Measurements from ENCODE around the gene DCDC2B.
"Not testable (repeated sequence)": the region's sequence is repeated elsewhere in the genome, so short reads cannot be mapped to it uniquely, and the experiment has no call there.

Gene DCDC2B

DNA sequence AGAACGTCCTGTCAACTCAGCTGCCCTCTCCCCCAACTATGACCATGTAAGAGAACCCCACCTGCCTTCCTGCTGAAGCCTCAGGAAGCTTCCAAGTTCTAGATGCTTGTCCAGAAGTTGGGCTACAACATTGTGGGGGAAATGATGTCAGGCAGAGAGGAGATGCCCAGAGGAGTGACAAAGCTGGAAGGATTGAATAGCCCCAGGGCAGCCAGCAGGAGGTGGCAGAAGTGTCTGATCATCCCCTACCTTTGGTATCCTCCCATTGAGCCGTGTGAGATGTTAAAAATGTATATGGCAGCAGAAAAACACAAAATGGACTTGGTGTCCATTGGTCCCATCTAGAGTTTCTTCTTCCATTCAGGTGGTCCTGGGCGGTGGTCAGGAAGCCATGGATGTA is 19.9 kb downstream of the DCDC2B start:
- no peak for DNase-seq

DNA sequence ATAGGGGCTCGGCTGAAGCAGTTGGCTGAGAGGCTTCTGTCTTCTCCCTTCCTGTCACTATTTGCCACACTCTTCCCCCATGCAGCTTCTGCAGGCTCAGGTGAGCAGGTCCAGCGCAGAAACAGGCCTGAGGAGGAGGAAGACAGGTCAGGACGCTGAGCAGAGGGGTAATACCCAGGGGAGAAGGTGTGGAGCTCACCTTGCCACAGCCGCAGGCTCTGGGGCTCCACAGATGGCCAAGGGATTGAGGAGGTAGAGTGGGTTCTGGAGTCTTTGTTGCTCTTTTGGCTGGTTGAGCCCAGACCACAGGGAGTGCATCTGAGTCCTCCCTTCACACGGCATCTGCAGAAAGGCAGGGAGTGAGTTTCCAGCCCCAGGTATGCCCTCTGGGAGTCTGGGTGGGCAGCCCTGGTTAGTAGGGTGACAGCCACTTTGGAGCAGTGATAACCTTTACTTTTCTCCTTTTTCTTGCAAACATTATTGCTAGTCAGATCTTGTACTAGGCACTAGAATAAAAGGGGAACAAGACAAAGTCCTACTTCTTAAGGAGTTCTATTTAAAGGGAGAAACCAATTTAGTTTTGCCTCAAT is 23.0 kb downstream of the DCDC2B start:
- DNase-seq: no peak

DNA sequence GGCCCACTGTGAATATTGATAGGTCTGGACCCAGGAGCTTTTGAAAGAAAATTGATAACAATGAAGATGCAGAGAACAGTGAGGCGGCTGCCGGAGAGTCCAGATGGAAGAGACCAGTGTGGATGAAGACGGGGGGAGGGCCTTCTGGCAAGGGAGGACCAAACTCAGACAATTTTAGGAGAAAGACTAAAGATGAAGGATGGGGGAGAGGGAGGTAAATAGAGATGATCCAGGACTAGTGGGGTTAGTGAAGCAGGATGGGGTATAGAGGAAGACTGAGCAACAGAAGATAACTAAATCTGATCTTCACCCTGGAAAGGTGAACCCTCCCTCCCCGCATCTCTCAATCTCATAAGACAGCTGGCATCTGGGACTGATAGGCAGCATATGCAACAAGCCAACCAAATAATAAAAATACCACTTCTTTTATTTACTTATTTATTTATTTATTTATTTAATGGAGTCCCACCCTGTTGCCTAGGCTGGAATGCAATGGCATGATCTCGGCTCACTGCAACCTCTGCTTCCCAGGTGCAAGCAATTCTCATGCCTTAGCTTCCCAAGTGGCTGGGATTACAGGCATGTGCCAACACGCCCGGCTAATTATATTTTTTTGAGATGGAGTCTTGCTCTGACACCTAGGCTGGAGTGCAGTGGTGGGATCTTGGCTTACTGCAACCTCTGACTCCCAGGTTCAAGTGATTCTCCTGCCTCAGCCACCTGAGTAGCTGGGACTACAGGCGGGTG is 23.8 kb downstream of the DCDC2B start:
- DNase-seq: no peak

DNA sequence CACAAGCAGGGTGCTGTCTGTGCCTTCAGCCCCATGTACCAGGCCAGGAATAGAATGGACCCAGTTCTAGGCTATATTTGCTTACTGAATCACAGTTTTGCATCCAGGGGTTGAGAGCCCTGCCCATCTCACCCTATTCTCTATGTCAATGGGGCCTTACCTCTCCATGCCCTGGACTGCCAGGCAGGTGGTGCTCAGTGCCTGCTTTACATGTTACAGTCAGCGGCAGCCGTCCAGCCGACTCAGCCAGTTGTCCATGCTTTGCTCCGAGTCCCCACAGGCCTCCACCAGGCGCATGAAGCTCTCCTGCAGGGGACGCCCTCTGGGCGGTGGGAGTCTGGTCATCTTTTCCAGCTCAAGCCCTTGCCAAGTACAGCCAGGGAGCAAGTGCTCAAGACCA is 25.9 kb downstream of the DCDC2B start:
- DNase-seq: no peak

DNA sequence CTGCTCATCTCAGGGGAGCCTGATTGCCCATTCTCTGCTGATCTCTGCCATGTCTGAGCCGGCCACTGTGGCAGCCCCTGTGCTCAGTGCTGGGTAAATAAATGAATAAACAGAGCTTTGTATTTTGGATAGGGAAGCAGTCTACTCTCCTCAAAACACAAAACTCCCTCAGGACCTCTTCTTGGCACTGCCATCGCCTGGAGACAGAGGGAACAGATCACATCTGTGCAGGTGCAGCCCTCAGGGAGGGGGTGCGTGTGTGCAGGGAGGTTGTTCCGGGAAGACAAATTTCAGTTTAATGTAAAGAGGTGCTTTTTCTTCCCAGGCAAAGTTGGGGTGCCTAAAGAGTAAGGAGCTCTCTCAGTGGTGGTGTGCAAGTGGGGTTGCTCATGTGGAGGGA is 30.4 kb downstream of the DCDC2B start:
- DNase-seq: no peak

DNA sequence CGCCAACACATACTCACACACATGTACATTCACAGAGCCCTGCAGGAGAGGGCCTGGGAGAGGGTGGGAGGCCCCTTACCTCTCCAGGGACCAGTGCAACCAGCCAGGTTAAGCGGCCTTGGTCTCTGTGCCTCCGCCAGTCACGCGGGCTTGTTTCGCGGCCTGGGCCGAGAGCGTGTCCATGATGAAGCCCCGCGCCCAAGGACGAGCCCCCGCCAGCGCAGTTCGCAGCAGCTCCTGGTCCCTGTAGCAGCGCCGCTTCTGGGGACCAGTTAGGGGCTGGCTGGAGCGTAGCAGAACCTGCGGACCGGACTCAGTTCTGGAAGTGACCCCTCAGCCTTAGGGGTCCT is 30.9 kb downstream of the DCDC2B start:
- no peak for DNase-seq

DNA sequence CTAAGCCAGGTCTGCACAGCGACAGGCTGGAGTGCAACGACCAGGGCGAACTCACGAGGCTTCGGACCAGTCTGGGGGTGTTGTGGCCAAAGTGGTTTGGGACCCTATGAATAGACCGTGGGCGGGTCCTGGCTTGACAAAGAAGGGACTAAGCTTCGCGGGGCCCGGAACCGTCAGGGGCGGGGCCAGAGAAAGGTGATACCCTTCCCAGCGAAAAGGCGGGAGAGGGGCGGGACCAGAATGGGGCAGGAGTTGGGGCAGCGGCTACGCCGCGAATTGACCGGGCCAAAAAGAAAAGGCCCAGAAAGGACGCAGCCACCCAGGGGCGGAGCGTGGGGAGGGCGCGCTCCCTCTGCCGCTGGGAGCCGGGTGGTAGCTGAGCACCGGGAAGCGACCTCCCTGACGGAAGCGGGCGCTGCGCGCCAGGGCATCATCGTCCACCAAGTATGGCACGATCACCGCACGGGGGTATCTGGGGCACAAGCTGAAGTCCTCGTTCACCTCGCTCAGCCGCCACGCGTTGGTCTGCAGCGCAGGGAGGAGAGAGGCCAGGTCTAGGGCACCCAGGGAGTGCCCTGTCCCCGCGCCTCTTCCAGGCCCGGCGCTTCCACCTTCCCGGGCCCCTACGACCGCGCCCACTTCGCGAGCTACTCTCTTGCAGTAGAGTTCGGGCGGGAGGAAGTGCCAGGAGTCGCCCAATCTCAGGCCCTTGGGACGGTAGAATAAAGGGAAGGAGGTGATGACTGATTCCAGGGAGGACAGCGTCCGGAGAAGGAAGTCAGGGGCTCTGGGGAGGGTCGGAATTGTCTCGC is 31.5 kb downstream of the DCDC2B start:
- peak; percentile 26 for DNase-seq

DNA sequence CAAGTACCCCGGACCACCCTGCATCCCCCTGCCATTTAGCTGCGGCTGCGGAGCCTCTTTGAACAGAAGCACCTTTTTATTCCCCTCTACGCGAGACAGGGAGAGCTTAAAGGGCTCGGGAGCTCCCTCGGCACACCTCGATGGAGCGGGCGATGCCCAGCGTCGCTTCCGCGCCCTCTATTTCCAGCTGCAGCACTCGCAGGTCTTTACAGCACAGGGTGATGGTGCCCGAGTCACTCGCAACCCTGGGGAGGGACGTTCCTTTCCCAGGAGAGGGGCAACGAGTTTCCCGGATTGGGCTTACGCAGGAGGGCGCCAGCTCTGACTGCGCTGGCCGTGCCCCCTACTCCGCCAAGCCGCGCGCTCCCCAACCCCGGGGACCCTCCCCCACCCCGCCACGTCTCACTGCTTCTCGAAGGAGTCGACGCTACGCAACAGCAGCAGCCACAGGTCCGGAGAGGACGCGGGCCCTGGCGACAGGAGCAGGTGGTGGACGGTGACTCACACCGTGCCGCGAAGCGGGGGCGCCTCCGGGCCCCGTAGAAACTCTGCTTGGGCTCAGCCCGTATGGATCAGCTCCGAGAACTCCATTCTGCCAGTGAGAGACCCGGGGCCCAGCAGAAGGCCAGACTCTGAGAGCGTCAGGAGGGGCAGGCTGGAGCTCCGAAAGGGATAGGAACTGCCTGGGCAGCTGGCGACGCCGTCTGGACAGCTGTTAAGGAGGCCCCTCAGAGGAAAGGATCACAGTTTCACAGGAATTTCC is 32.3 kb downstream of the DCDC2B start:
- DNase-seq: no peak

DNA sequence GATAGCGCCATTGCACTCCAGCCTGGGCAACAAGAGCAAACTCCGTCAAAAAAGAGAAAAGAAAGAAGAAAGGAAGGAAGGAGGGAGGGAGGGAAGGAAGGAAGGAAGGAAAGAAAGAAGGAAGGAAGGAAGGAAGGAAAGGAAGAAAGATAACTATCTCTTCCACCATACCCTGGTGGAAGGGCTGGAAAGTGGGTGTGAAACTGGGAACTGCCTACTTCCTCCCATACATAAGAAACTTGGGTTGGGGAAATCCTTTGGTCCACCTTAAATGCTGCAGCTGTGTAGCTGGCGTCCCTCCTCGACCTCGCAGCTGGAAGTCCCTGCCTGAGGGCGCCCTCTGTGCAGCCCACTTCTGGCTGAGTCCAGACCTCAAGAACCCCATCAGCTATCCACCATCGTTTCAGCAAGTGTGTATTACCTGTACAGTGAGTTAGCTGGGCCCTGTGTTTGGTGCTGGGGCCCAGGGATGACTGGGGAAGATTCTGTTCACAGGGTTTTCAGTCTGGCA is 33.5 kb downstream of the DCDC2B start:
- no peak for DNase-seq

DNA sequence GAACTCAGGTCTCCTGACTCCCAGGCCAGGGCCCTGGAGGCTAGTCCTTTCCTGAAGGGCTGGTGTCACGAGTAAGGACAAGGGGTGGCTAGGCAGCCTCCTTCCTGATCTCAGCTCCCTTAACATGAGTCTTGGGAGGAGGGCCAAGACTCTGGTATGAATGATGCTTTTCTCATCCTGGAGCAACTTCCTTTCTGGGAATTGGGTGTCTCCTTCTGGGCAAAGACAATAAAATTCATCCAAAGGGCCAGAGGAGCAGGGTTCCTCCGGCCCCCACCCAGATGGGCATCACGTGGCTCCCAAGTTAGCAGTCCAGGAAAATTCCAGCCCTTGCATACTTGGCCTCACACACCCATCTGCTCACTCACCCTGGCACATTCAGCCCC is 38.0 kb downstream of the DCDC2B start, which contains the start of gene FAM167B:
Gene FAM167B (plus strand): TSS at position 335 of the 386 bp plus-strand sequence. CDS start 200 bp downstream, outside the sequence.
- DNase-seq: no peak

DNA sequence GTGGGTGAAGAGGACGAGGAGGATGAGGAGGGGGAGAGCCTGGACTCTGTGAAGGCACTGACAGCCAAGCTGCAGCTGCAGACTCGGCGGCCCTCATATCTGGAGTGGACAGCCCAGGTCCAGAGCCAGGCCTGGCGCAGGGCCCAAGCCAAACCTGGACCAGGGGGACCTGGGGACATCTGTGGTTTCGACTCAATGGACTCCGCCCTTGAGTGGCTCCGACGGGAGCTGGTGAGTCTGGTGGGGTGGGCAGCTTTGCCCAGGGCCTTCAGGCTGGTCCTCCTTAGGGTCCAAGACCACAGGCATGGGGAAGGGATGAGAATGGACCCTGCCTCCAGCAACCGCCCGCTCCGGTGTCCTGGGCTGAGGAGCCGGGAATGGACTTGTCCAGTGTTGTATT is 38.6 kb downstream of the DCDC2B start:
- no peak for DNase-seq

DNA sequence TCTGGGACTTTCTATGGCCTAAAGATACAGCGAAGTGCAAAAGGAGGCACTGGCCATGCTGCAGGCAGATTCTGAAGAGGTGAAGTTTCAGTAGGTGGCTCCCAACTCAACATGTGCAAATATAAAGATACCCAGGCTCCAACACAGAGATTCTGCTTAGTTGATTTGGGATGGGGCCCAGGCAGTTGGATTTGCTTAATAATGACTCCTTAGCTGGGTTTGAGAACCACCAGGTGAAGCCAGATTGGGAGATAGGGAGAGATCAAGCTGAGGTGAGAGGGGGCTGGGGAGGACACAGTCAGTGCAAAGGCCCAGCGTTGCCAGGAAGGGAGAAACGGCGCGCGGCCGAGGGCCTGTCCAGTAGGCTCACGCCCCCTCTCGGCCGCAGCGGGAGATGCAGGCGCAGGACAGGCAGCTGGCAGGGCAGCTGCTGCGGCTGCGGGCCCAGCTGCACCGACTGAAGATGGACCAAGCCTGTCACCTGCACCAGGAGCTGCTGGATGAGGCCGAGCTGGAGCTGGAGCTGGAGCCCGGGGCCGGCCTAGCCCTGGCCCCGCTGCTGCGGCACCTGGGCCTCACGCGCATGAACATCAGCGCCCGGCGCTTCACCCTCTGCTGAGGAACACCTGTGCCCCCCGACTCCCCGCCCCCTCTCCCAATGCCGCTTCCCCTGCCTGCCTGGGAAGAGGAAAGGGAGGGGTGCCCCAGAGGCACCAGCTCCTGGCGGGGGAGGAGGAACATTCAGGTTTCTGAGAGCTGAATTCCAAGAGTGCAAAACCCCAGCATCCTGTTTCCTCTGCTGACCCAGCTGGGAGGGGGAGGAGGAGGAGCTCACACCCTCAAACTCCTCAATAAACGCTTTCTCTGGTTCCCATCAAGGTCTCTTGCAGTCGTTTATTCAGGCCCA is 39.3 kb downstream of the DCDC2B start:
- DNase-seq: peak; percentile 21

DNA sequence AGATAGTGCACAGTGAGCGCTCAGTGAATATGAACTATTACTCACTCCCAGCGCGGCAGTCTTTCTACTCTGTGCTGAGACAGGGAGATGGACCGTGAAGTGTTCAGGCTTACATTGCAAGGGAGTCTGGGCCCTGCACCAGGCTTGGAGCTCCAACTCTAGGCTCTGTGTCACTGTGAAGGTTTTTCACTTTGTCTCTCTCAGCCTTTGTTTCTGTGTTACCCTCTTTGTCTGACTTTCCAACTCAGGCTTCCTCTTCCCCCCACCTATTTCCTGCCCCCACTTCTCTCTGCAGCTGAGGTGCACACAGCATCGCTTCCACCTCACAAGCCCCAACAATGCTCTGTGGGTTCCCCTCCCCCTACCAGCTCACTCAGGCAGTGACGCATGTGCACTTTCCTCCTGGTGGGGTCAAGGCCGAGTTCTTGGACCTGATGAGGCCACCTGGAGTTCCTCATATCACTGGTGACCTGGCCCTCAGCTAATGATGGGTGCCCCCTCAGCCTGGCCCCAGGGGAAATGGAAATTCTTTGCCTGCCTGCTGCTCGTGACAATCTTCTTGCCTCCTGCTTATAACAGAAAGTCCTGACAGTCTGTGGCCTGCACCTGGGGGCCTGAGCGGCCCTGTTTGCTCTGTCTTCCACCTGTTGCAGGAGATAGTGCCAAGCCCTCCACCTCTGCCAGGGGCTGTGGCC is 41.1 kb downstream of the DCDC2B start:
- DNase-seq: no peak

DNA sequence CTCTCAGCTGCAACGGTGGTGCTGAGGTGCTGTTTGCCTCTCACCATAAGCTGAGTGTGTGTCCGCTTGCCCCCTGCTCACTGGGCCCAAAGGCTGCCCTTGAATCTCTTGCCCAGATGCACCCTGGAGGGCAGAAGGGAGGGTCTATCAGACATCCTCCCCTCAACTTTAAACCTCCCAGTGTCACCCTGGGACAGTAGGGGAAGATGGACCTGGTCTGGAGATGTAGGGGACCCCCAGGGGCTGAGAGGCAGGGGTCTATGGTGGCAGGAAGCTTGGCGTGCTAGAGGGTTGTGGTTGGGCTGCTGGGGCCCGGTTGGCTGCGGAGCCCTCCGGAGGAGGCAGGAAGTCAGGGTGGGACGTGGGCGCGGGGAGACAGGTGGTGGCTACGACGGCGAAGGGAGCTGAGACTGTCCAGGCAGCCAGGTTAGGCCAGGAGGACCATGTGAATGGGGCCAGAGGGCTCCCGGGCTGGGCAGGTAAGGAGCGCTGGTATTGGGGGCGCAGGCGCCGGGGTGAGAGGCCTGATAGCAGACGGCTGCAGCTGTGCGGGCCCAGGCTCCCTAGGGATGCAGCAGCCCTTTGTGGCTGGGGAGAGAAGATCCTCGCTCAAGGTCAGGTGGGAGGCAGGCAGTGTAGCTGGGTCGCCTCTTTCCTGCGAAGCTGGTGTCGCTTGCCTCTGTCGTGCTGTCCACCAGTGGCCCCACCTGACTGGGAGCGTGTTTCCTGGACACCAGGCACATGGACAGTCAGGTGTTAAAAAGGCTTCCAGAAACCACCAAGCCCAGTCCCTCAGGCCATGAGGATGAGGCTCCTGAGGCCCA is 42.2 kb downstream of the DCDC2B start, which contains the start of gene LCK:
Gene LCK (plus strand): TSS at position 373 of the 824 bp plus-strand sequence. CDS start 23,065 bp downstream, outside the sequence.
- no peak for DNase-seq

DNA sequence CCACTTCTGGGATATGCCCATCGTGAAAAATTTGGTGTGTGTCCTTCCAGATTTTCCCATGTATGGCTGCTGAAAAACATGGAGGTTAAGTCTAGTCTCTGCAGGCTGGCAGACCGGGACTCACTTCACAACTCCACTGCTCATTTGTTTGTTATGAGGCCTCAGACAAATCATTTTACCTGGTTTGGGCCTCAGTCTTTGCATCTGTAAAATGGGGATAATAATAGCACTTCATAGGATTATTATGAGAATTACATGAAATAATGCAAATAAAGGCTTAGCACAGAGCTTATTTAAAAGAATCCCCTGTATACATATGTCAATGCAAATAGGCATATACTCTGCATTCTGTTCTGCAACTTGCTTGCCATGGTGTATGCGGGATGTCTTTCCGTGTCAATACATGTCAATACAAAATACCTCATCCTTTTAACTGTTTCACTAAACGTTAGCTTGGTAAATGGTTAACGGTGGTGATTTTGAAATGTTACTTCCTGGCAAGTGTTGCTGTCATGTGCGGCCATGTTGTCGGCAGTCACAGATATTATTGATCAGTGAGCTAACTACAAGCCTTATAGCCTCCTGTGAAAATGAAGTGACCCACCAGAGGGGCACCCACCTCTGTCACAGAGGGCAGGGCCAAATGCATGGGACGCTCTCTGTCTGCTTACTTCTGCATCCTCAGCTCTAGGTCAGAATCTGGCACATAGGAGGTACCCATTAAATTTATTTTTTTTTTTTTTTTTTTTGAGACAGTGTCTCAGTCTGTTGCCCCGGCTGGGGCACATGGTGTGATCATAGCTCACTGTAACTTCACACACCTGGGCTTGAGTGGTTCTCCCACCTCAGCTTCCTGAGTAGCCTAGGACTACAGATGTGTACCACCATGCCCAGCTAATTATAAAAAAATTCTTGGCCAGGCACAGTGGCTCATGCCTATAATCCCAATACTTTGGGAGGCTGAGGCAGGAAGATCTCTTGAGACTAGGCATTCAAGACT is 46.5 kb downstream of the DCDC2B start:
- DNase-seq: no peak

DNA sequence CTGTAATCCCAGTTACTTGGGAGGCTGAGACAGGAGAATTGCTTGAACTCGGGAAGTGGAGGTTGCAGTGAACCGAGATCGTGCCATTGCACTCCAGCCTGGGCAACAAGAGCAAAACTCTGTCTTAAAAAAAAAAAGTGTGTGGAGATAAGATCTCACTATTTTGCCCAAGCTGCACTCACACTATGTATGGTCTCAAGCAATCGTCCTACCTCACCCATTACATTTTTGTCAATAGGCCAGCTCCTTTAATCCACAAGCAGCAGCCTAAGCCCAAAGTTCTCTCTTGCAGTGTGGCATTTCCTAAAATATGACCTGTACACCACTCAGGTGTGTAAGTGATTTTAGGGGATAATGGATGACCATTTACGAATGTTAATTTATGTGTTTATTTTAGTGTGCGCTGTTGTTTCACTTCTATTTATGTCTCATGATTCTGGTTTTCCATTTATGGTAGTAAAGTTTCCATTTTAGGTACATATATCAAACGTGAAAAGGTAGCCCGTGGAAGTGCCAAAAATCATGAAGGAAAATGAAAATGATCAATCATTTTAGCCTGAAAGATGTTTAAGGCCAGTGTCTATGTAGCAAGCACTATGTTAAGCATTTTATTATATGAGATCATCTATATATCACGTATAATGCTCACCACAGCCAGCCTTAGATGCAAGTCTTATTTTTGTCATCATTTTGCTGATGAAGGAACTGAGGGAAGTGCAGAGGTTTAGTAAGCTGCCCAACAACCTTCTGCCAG is 47.8 kb downstream of the DCDC2B start:
- DNase-seq: no peak

DNA sequence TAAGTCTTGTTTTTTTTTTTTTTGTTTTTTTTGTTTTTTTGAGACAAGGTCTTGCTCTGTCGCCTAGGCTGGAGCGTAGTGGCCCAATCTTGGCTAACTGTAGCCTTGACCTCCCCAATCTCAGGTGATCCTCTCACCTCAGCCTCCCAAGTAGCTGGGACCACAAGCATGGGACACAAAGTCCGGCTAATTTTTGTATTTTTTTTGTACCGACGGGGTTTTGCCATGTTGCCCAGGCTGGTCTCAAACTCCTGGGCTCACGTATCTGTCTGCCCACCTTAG is 48.3 kb downstream of the DCDC2B start:
- no peak for DNase-seq

DNA sequence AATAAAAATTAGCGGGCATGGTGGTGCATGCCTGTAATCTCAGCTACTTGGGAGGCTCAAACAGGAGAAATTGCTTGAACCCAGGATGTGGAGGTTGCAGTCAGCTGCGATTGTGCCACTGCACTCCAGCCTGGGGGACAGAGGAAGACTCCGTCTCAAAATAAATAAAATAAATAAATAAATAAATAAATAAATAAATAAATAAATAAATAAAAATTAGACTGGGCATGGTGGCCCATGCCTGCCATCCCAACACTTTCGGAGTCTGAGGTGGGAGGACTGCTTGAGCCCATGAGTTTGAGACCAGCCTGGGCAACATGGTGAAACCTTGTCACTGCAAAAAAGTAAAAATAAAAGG is 54.3 kb downstream of the DCDC2B start:
- DNase-seq: not testable (repeated sequence)
